HCT116 (cell line): ENCODE data around the gene SAMD4A. TPM values are rescaled to one million over a fixed set of nuclear protein-coding genes. Genes with fewer than 3 reads are reported as not detected.

Source experiments
- ATAC-seq: fragments of 200-7000 bp; cut with Tn5 transposase; 2 replicates; pipeline ENCODE4 v1.9.1; 2020; ENCODE audit warnings: mild to moderate bottlenecking, moderate library complexity
- BruUV-seq: library from RNA; stranded (reverse); fragments of 400-500 nt; replicated peaks from 2 replicates; lab custom pipeline; 2021; lab: Mats Ljungman, UMichigan
- CTCF ChIA-PET: fragments of 300-600 bp; sonication (Branson Sonifier 250); formaldehyde crosslinking; loops from one replicate; lab custom pipeline; 2021; ENCODE audit warnings: antibody characterized with exemption; lab: Charles Lee
- POLR2A ChIA-PET: fragments of 300-600, 350-600 bp; sonication (Branson Sonifier 250); formaldehyde crosslinking; loops from one replicate; lab custom pipeline; 2021; ENCODE audit warnings: antibody characterized with exemption; lab: Charles Lee
- RAD21 ChIA-PET, 2 experiments: fragments of 300-600 bp; sonication (Branson Sonifier 250); formaldehyde crosslinking; loops; one replicate each; lab custom pipeline; 2023; ENCODE audit warnings: low total read pairs in 2 of 2; ENCODE audit not compliant: uncharacterized antibody in 2 of 2, unreplicated experiment in 2 of 2, low non-redundant PET in 1 of 2; lab: Charles Lee
- DNase-seq: peaks from one replicate; pipeline ENCODE4 v3.0.0-alpha.2; 2010; ENCODE audit warnings: low read depth, low spot score
- H2AFZ ChIP-seq: fragments of 200-600 bp; shearing (Covaris generic), sonication (generic); 2 replicates; pipeline ENCODE4 v1.6.1; 2017; ENCODE audit warnings: low read depth, mixed run types, mixed read lengths, antibody characterized with exemption, low read length; ENCODE audit not compliant: poor library complexity, severe bottlenecking
- H3K27ac ChIP-seq: 2 replicates; pipeline ENCODE4 v1.5.1; 2012; ENCODE audit warnings: low read depth, low read length
- H3K27me3 ChIP-seq: fragments of 200-600 bp; sonication (generic); 2 replicates; pipeline ENCODE4 v1.6.1; 2016; ENCODE audit warnings: mixed run types, low read length, mixed read lengths; ENCODE audit not compliant: insufficient read depth
- H3K36me3 ChIP-seq, 2 experiments: fragments of 200-500 bp in 1 of 2; fragments of 200-600 bp in 1 of 2; sonication (Bioruptor generic) in 1 of 2; sonication (generic) in 1 of 2; 2 replicates each; pipeline versions ENCODE4 v1.5.1 to v1.6.1; 2014 to 2016; ENCODE audit warnings: low read length in 2 of 2, inconsistent platforms in 1 of 2, mixed read lengths in 1 of 2, mixed run types in 1 of 2; ENCODE audit not compliant: insufficient read depth in 2 of 2, control insufficient read depth in 1 of 2
- H3K4me1 ChIP-seq, 2 experiments: fragments of 200-600 bp in 1 of 2; sonication (generic) in 1 of 2; 2 replicates each; pipeline versions ENCODE4 v1.5.1 to v1.6.1; 2012 to 2017; ENCODE audit warnings: low read length in 2 of 2, inconsistent platforms in 1 of 2, mild to moderate bottlenecking in 1 of 2, mixed read lengths in 1 of 2, mixed run types in 1 of 2, moderate library complexity in 1 of 2; ENCODE audit not compliant: insufficient read depth in 2 of 2, control insufficient read depth in 1 of 2
- H3K4me2 ChIP-seq: fragments of 200-600 bp; sonication (generic); 2 replicates; pipeline ENCODE4 v1.6.1; 2017; ENCODE audit warnings: mixed run types, low read length, mixed read lengths
- H3K4me3 ChIP-seq, 2 experiments: fragments of 200-600 bp in 1 of 2; sonication (generic) in 1 of 2; replicated peaks in 1 of 2; 2 replicates each; pipeline ENCODE4 v1.5.1; 2011 to 2016; ENCODE audit warnings: low read length in 2 of 2, control low read depth in 1 of 2, low read depth in 1 of 2, mild to moderate bottlenecking in 1 of 2, mixed read lengths in 1 of 2, mixed run types in 1 of 2
- H3K79me2 ChIP-seq: fragments of 200-600 bp; sonication (generic); 2 replicates; pipeline ENCODE4 v1.6.1; 2017; ENCODE audit warnings: mild to moderate bottlenecking, mixed run types, low read length, moderate library complexity, mixed read lengths; ENCODE audit not compliant: insufficient read depth
- H3K9ac ChIP-seq: fragments of 200-600 bp; sonication (generic); 2 replicates; pipeline ENCODE4 v1.6.1; 2016; ENCODE audit warnings: low read length, mixed read lengths
- H3K9me2 ChIP-seq: fragments of 200-600 bp; sonication (generic), shearing (Covaris generic); 2 replicates; pipeline ENCODE4 v1.6.1; 2017; ENCODE audit warnings: mixed run types, mild to moderate bottlenecking, moderate library complexity; ENCODE audit not compliant: insufficient read depth
- H3K9me3 ChIP-seq, 2 experiments: fragments of 200-500 bp in 1 of 2; fragments of 200-600 bp in 1 of 2; sonication (Bioruptor generic) in 1 of 2; sonication (generic) in 1 of 2; 2 replicates each; pipeline ENCODE4 v1.6.1; 2014 to 2017; ENCODE audit warnings: low read length in 2 of 2, mixed read lengths in 2 of 2, inconsistent platforms in 1 of 2, low read depth in 1 of 2, mild to moderate bottlenecking in 1 of 2, mixed run types in 1 of 2, moderate library complexity in 1 of 2; ENCODE audit not compliant: control insufficient read depth in 1 of 2, insufficient read depth in 1 of 2
- H4K20me1 ChIP-seq: fragments of 200-600 bp; sonication (generic), shearing (Covaris generic); 2 replicates; pipeline ENCODE4 v1.6.1; 2017; ENCODE audit warnings: mixed run types, mild to moderate bottlenecking, moderate library complexity; ENCODE audit not compliant: insufficient read depth
- CBX3 ChIP-seq: IDR thresholded peaks from 2 replicates; pipeline ENCODE4 v1.6.1; 2012; ENCODE audit warnings: low read depth
- CEBPB ChIP-seq: IDR thresholded peaks from 2 replicates; pipeline ENCODE4 v1.6.1; 2012; ENCODE audit warnings: low read depth
- EZH2 ChIP-seq: fragments of 200-600 bp; sonication (generic); IDR thresholded peaks from 2 replicates; pipeline ENCODE4 v1.6.1; 2017; ENCODE audit warnings: antibody characterized with exemption, mixed run types
- FOSL1 ChIP-seq: IDR thresholded peaks from 2 replicates; pipeline ENCODE4 v1.6.1; 2012; ENCODE audit warnings: low read depth
- POLR2A ChIP-seq: IDR thresholded peaks from 2 replicates; pipeline ENCODE4 v1.7.0; 2011; ENCODE audit warnings: borderline replicate concordance; ENCODE audit not compliant: insufficient read depth, insufficient read length; ENCODE audit errors: extremely low read depth
- POLR2AphosphoS5 ChIP-seq: IDR thresholded peaks from 2 replicates; pipeline ENCODE4 v1.6.1; 2011; ENCODE audit warnings: mild to moderate bottlenecking, low read depth, low read length, moderate library complexity
- RAD21 ChIP-seq: IDR thresholded peaks from 2 replicates; pipeline ENCODE4 v1.6.1; 2012; ENCODE audit warnings: low read depth, mild to moderate bottlenecking
- SIN3A ChIP-seq: IDR thresholded peaks from 2 replicates; pipeline ENCODE4 v1.6.1; 2012; ENCODE audit warnings: low read depth
- SP1 ChIP-seq: IDR thresholded peaks from 2 replicates; pipeline ENCODE4 v1.6.1; 2012; ENCODE audit warnings: low read depth
- SRF ChIP-seq: IDR thresholded peaks from 2 replicates; pipeline ENCODE4 v1.6.1; 2012; ENCODE audit warnings: low read depth
- TCF7L2 ChIP-seq: IDR thresholded peaks from 2 replicates; pipeline ENCODE4 v1.7.0; 2011; ENCODE audit warnings: borderline replicate concordance, inconsistent platforms; ENCODE audit not compliant: insufficient read depth, insufficient read length; ENCODE audit errors: extremely low read depth
- YY1 ChIP-seq: IDR thresholded peaks from 2 replicates; pipeline ENCODE4 v1.6.1; 2011; ENCODE audit warnings: low read length, low read depth, moderate library complexity, mild to moderate bottlenecking; ENCODE audit not compliant: insufficient replicate concordance; ENCODE audit errors: extremely low read depth
- ZFX ChIP-seq: fragments of 450-650 bp; IDR thresholded peaks from 2 replicates; pipeline ENCODE4 v1.6.1; 2017
- ZNF274 ChIP-seq: fragments of 200-500 bp; sonication (Bioruptor generic); IDR thresholded peaks from 2 replicates; pipeline ENCODE4 v1.6.1; 2014; ENCODE audit warnings: mild to moderate bottlenecking, low read depth, low read length, inconsistent platforms
- intact Hi-C: fragments of 100-400 bp; cut with micrococcal nuclease; formaldehyde crosslinking; loops from 2 replicates; pipeline ENCODE4 v1.10.0; 2022
- total RNA-seq: library from RNA; stranded (reverse); gene quantifications from one replicate; pipeline ENCODE4 v1.2.1, GENCODE V29; 2021; ENCODE audit not compliant: unreplicated experiment
- TF ChIP-seq, protein P1 (sequence below), 3 experiments: fragments of 200-600 bp in 1 of 3; sonication (generic) in 1 of 3; IDR thresholded peaks in 2 of 3; conservative IDR thresholded peaks in 1 of 3; 2 replicates each; pipeline ENCODE4 v1.5.1; 2012 to 2017; ENCODE audit warnings: low read depth in 2 of 3, low read length in 2 of 3, antibody characterized with exemption in 1 of 3, borderline replicate concordance in 1 of 3, control low read depth in 1 of 3, mild to moderate bottlenecking in 1 of 3, mixed read lengths in 1 of 3, mixed run types in 1 of 3, moderate library complexity in 1 of 3; ENCODE audit not compliant: insufficient read depth in 1 of 3
- TF ChIP-seq, protein P2 (sequence below): IDR thresholded peaks from 2 replicates; pipeline ENCODE4 v1.6.1; 2012; ENCODE audit warnings: low read depth
- TF ChIP-seq, protein P3 (sequence below): IDR thresholded peaks from 2 replicates; pipeline ENCODE4 v1.6.1; 2012
- TF ChIP-seq, protein P4 (sequence below): IDR thresholded peaks from 2 replicates; pipeline ENCODE4 v1.6.1; 2012
- TF ChIP-seq, protein P5 (sequence below): IDR thresholded peaks from 2 replicates; pipeline ENCODE4 v1.6.1; 2011; ENCODE audit warnings: mild to moderate bottlenecking, low read length, moderate library complexity; ENCODE audit not compliant: insufficient replicate concordance; ENCODE audit errors: extremely low read depth

SAMD4A gene
- total RNA-seq, 1 experiment from 2014 or later = 9.0 TPM

DNA sequence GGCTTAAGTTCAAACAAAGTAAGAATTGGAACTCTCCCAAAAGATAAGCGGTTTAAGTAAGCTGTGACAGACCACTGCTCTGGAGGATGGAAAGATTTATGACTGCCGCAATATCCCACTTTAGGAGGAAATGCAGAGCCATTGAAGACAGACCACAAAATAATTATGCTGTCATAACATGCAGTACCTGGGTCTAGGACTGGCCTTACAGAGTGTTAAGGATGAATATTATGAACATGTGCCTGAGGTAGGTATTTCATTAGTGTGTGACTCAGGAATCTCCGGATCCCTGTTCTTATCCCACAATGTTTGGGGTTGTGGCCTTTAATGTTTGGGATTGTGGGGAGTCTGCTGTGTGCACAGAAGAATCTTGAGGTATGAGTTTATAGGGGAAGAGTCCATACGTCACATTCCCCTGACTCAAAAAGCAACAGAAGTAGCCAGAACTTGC, 114.9 kb downstream of the SAMD4A start:
- ChIA-PET RAD21 (no interaction called here), POLR2A (no interaction called here), CTCF (no interaction called here)
- Histone ChIP-seq H2AFZ (no peak overlapping the region), H3K27ac (no peak overlapping the region), H3K4me1 (peaks cover 16 to 18% of the 10 kb centered on the region in 2 experiments), H3K79me2 (no peaks in the 10 kb centered on the region), H3K9me3 (no peaks in the 10 kb centered on the region), H3K9ac (no peak overlapping the region), H3K27me3 (no peaks in the 10 kb centered on the region), H4K20me1 (no peaks in the 10 kb centered on the region), H3K36me3 (no peaks in the 10 kb centered on the region), H3K9me2 (no peaks in the 10 kb centered on the region), H3K4me2 (no peak overlapping the region), H3K4me3 (no peak overlapping the region)
- intact Hi-C loops = no loop called here
- TF ChIP-seq YY1 (no peak), TCF7L2 (no peak), SP1 (no peak), SIN3A (no peak), CEBPB (no peak), FOSL1 (no peak), RAD21 (no peak), POLR2AphosphoS5 (no peak), ZNF274 (no peak), ZFX (no peak), CBX3 (no peak), POLR2A (no peak), SRF (no peak), EZH2 (no peak)
- TF ChIP-seq, protein P1, sequence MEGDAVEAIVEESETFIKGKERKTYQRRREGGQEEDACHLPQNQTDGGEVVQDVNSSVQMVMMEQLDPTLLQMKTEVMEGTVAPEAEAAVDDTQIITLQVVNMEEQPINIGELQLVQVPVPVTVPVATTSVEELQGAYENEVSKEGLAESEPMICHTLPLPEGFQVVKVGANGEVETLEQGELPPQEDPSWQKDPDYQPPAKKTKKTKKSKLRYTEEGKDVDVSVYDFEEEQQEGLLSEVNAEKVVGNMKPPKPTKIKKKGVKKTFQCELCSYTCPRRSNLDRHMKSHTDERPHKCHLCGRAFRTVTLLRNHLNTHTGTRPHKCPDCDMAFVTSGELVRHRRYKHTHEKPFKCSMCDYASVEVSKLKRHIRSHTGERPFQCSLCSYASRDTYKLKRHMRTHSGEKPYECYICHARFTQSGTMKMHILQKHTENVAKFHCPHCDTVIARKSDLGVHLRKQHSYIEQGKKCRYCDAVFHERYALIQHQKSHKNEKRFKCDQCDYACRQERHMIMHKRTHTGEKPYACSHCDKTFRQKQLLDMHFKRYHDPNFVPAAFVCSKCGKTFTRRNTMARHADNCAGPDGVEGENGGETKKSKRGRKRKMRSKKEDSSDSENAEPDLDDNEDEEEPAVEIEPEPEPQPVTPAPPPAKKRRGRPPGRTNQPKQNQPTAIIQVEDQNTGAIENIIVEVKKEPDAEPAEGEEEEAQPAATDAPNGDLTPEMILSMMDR (IDR thresholded peaks at IDR 0.05 in 2 of 3, conservative IDR thresholded peaks at IDR 0.05 in 1 of 3; ENCODE audit: borderline replicate concordance in 1 of 3, insufficient read depth in 1 of 3, low read depth in 2 of 3, low read length in 2 of 3) = no peak
- TF ChIP-seq, protein P2, sequence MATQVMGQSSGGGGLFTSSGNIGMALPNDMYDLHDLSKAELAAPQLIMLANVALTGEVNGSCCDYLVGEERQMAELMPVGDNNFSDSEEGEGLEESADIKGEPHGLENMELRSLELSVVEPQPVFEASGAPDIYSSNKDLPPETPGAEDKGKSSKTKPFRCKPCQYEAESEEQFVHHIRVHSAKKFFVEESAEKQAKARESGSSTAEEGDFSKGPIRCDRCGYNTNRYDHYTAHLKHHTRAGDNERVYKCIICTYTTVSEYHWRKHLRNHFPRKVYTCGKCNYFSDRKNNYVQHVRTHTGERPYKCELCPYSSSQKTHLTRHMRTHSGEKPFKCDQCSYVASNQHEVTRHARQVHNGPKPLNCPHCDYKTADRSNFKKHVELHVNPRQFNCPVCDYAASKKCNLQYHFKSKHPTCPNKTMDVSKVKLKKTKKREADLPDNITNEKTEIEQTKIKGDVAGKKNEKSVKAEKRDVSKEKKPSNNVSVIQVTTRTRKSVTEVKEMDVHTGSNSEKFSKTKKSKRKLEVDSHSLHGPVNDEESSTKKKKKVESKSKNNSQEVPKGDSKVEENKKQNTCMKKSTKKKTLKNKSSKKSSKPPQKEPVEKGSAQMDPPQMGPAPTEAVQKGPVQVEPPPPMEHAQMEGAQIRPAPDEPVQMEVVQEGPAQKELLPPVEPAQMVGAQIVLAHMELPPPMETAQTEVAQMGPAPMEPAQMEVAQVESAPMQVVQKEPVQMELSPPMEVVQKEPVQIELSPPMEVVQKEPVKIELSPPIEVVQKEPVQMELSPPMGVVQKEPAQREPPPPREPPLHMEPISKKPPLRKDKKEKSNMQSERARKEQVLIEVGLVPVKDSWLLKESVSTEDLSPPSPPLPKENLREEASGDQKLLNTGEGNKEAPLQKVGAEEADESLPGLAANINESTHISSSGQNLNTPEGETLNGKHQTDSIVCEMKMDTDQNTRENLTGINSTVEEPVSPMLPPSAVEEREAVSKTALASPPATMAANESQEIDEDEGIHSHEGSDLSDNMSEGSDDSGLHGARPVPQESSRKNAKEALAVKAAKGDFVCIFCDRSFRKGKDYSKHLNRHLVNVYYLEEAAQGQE = no peak
- TF ChIP-seq, protein P3, sequence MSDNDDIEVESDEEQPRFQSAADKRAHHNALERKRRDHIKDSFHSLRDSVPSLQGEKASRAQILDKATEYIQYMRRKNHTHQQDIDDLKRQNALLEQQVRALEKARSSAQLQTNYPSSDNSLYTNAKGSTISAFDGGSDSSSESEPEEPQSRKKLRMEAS = no peak
- TF ChIP-seq, protein P4, sequence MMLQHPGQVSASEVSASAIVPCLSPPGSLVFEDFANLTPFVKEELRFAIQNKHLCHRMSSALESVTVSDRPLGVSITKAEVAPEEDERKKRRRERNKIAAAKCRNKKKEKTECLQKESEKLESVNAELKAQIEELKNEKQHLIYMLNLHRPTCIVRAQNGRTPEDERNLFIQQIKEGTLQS = no peak
- TF ChIP-seq, protein P5, sequence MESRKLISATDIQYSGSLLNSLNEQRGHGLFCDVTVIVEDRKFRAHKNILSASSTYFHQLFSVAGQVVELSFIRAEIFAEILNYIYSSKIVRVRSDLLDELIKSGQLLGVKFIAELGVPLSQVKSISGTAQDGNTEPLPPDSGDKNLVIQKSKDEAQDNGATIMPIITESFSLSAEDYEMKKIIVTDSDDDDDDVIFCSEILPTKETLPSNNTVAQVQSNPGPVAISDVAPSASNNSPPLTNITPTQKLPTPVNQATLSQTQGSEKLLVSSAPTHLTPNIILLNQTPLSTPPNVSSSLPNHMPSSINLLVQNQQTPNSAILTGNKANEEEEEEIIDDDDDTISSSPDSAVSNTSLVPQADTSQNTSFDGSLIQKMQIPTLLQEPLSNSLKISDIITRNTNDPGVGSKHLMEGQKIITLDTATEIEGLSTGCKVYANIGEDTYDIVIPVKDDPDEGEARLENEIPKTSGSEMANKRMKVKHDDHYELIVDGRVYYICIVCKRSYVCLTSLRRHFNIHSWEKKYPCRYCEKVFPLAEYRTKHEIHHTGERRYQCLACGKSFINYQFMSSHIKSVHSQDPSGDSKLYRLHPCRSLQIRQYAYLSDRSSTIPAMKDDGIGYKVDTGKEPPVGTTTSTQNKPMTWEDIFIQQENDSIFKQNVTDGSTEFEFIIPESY = no peak
- ATAC-seq (no peak), DNase-seq (no peak)
- BruUV-seq = no TSS peak
